Measurements from ENCODE around the gene GPR157. TPM values are rescaled to one million over a fixed set of nuclear protein-coding genes. Genes with fewer than 3 reads are reported as not detected.

The GPR157 gene
- polyA plus RNA-seq, 2 of the 4 experiments (the other 2 are of a cell fraction) = 3.6 to 4.7 TPM

DNA sequence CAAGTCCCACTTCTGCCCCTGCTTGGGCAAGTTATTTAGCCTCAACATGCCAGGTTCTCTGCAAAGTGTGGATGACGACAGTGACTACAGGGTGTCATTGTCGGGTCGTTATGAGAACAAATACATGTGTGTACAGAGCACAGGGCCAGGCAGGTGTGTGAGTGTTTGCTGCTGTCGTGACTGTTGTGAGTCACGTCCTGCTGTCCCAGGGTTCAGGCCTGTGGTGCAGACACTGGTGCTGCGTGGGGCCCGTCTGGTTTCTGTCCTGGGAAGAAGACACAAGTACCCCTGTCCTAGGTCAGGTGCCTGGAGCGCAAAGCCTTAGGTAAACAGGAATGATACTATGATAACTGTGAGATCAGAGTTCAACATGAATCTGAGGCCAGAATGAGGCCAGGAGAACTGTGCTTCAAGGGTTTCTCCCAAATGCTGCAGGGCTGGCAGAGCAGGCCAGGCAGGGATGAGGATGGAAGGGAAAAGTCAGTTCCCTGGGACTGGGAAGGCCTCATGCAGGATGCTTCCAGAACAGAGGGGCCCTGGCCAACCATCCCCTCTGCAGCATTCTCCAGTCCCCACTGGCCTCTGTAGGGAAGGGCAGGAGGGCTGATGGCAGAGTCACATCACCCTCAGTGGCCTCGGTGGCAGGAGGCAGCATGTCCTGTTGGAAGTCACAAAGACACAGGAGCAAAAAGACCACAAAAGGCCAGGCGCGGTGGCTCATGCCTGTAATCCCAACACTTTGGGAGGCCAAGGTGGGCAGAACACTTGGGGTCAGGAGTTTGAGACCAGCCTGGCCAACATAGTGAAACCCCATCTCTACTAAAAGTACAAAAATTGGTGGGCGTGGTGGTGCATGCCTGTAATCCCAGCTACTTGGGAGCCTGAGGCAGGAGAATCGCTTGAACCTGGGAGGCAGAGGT is 15.7 kb downstream of the GPR157 start:
- FAIRE-seq (no peak), ATAC-seq (peak in 1 of 2 experiments; percentile 31; a peak in 1 of 6 replicates), DNase-seq (ENCODE audit: low read depth in 1 of 2, low spot score in 1 of 2) (peak in 1 of 2 experiments; percentile 67)
- Histone ChIP-seq H3K4me2 (peak overlapping the region; percentile 41), H3K9me3 (no peaks in the 10 kb centered on the region), H3K27ac (peak overlapping the region; percentile 60 to 88), H3K4me1 (peaks cover 33% of the 10 kb centered on the region), H3K4me3 (no peak overlapping the region)
- ChIA-PET POLR2A (no interaction called here), CTCF (interaction anchor here (0.6 to 2.6 kb wide), 3 partner anchors 64 to 109 kb away, joined by 3 to 17 read pairs (median 3); no protein-coding TSS in a partner anchor)
- 48% methylated on average over 13 of the region's 13 CpGs for WGBS (ENCODE audit: missing lambda C conversion rate)
- TF ChIP-seq RCOR1 (IDR thresholded peaks at IDR 0.05; ENCODE audit: low read depth, low read length) = no peak
- no peak for TF ChIP-seq RFX5 (IDR thresholded peaks at IDR 0.05)
- no peak for TF ChIP-seq JUNB (IDR thresholded peaks at IDR 0.05)
- no peak for TF ChIP-seq ZNF302 (CRISPR knock-in tag; IDR thresholded peaks at IDR 0.05)
- no peak for TF ChIP-seq EHMT2 (IDR thresholded peaks at IDR 0.05; ENCODE audit: low read depth)
- TF ChIP-seq RNF2 (IDR thresholded peaks at IDR 0.05; ENCODE audit: borderline replicate concordance, low read depth) = no peak
- TF ChIP-seq HOXA7 (CRISPR knock-in tag; IDR thresholded peaks at IDR 0.05) = no peak
- TF ChIP-seq TFCP2L1 (CRISPR knock-in tag; IDR thresholded peaks at IDR 0.05) = no peak
- no peak for TF ChIP-seq GATA3 (IDR thresholded peaks at IDR 0.05; ENCODE audit: borderline replicate concordance)
- TF ChIP-seq BHLHE40 (IDR thresholded peaks at IDR 0.05; ENCODE audit: low read depth, low read length) = no peak
- TF ChIP-seq FOSB (CRISPR knock-in tag; IDR thresholded peaks at IDR 0.05) = no peak
- TF ChIP-seq HEYL (CRISPR knock-in tag; IDR thresholded peaks at IDR 0.05) = no peak
- no peak for TF ChIP-seq NFE2L2 (conservative IDR thresholded peaks at IDR 0.05; ENCODE audit: low read length)
- TF ChIP-seq FOSL2 (IDR thresholded peaks at IDR 0.05) = no peak
- no peak for TF ChIP-seq FOSL2 (CRISPR knock-in tag; IDR thresholded peaks at IDR 0.05)

DNA sequence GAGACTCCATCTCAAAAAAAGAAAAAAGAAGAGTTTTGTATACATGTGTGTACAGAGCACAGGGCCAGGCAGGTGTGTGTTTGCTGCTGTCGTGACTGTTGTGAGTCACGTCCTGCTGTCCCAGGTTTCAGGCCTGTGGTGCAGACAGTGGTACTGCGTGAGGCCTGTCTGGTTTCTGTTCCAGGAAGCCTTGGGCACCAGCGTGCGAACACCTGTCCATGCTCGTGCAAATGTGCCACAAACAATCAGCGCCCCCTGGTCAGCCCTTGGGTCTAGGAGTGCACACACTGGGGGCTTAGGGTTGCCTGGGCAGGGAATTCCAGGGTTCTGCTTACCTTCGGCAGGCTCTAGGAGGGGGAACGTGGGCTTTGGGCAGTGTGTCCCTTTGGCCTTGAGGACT is 16.9 kb downstream of the GPR157 start:
- FAIRE-seq (no peak), DNase-seq (ENCODE audit: low read depth in 1 of 2, low spot score in 1 of 2) (no peak), ATAC-seq (no peak)
- POLR2A ChIA-PET = no interaction called here
- Histone ChIP-seq H3K4me2 (no peak overlapping the region), H3K4me1 (peaks cover 33% of the 10 kb centered on the region), H3K9me3 (no peaks in the 10 kb centered on the region), H3K27ac (peak overlapping the region in 1 of 2 experiments; percentile 88; a peak in 2 of 6 replicates), H3K4me3 (no peak overlapping the region)
- TF ChIP-seq ZSCAN20 (CRISPR knock-in tag; IDR thresholded peaks at IDR 0.05) = no peak
- TF ChIP-seq CEBPB (IDR thresholded peaks at IDR 0.05) = no peak
- no peak for TF ChIP-seq MYC (IDR thresholded peaks at IDR 0.05; ENCODE audit: borderline replicate concordance, low read length)
- TF ChIP-seq JUNB (IDR thresholded peaks at IDR 0.05) = no peak
- TF ChIP-seq GATA3 (IDR thresholded peaks at IDR 0.05; ENCODE audit: borderline replicate concordance) = no peak
- 92% methylated on average over 9 of the region's 9 CpGs for WGBS (ENCODE audit: missing lambda C conversion rate)
- CTCF ChIA-PET = interaction anchor here (0.6 to 3.0 kb wide), 19 partner anchors 9 to 562 kb away, joined by 3 to 24 read pairs (median 7); partner anchors contain the start of gene H6PD

DNA sequence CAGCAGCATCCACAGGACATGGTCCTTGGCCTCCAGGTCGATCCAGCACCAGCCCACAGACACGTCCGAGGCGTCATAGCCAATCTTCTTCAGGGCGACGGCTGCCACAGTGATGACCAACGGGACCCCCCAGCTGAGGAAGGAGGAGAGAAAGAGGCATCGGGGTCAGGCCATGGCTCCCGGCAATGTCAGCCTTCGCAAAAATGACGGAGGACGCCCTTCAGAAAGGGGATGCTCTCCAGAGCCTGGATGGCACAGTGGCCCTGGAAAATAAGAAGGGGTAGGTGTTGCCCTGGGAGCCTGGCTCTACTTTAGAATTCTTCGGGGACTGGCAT is 17.6 kb downstream of the GPR157 start:
- no peak overlapping the region for H3K4me2 ChIP-seq
- ChIA-PET CTCF (interaction anchor here (0.5 to 3.0 kb wide), 37 partner anchors 8 to 939 kb away, joined by 3 to 24 read pairs (median 5); partner anchors contain the start of genes GPR157 and H6PD), POLR2A (interaction anchor here (0.6 to 1.0 kb wide), 3 partner anchors 18 to 98 kb away, joined by 3 to 4 read pairs (median 3); no protein-coding TSS in a partner anchor)
- TF ChIP-seq POLR2A (IDR thresholded peaks at IDR 0.05; ENCODE audit: low read length) = no peak
- TF ChIP-seq FOSB (CRISPR knock-in tag; IDR thresholded peaks at IDR 0.05) = no peak
- TF ChIP-seq HDAC2 (IDR thresholded peaks at IDR 0.05) = no peak
- no peak for TF ChIP-seq RAD21 (conservative IDR thresholded peaks at IDR 0.05 in 1 of 2, IDR thresholded peaks at IDR 0.05 in 1 of 2)
- no peak for TF ChIP-seq SMC3 (IDR thresholded peaks at IDR 0.05)
- TF ChIP-seq CHD4 (IDR thresholded peaks at IDR 0.05; ENCODE audit: borderline replicate concordance) = no peak
- TF ChIP-seq EP300 (IDR thresholded peaks at IDR 0.05) = no peak
- TF ChIP-seq, protein P1, sequence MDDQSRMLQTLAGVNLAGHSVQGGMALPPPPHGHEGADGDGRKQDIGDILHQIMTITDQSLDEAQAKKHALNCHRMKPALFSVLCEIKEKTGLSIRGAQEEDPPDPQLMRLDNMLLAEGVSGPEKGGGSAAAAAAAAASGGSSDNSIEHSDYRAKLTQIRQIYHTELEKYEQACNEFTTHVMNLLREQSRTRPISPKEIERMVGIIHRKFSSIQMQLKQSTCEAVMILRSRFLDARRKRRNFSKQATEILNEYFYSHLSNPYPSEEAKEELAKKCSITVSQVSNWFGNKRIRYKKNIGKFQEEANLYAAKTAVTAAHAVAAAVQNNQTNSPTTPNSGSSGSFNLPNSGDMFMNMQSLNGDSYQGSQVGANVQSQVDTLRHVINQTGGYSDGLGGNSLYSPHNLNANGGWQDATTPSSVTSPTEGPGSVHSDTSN (IDR thresholded peaks at IDR 0.05) = no peak
- TF ChIP-seq, protein P2, sequence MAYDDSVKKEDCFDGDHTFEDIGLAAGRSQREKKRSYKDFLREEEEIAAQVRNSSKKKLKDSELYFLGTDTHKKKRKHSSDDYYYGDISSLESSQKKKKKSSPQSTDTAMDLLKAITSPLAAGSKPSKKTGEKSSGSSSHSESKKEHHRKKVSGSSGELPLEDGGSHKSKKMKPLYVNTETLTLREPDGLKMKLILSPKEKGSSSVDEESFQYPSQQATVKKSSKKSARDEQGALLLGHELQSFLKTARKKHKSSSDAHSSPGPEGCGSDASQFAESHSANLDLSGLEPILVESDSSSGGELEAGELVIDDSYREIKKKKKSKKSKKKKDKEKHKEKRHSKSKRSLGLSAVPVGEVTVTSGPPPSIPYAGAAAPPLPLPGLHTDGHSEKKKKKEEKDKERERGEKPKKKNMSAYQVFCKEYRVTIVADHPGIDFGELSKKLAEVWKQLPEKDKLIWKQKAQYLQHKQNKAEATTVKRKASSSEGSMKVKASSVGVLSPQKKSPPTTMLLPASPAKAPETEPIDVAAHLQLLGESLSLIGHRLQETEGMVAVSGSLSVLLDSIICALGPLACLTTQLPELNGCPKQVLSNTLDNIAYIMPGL (CRISPR knock-in tag; IDR thresholded peaks at IDR 0.05; ENCODE audit: borderline replicate concordance) = no peak
- no peak for TF ChIP-seq NFE2L2 (conservative IDR thresholded peaks at IDR 0.05; ENCODE audit: low read length)
- TF ChIP-seq HOXB5 (CRISPR knock-in tag; IDR thresholded peaks at IDR 0.05) = no peak
- ATAC-seq (no peak), FAIRE-seq (no peak), DNase-seq (ENCODE audit: low read depth in 1 of 2, low spot score in 1 of 2) (no peak)
- no peaks in the 10 kb centered on the region for H3K9me3 ChIP-seq
- WGBS (ENCODE audit: missing lambda C conversion rate) = 82% methylated on average over 13 of the region's 13 CpGs
- peaks cover 33% of the 10 kb centered on the region for H3K4me1 ChIP-seq
- no peak overlapping the region for H3K4me3 ChIP-seq
- H3K27ac ChIP-seq = peak overlapping the region in 1 of 2 experiments; percentile 88; a peak in 3 of 6 replicates
